ENCODE measurements around the gene BCOR.

The BCOR gene

GRCh38 chrX:40013266-40014195 is 84.2 kb downstream of the BCOR start:
- Histone ChIP-seq H3K4me1 (ENCODE audit: control insufficient read depth in 5 of 5, insufficient read depth in 5 of 5, low read length in 5 of 5) (peaks cover 4 to 56% (median 37%) of the 10 kb centered on the region in 5 donors), H3K4me3 (ENCODE audit: low read depth in 1 of 5, low read length in 5 of 5) (peak overlapping the region in 4 of 5 donors; percentile 50 to 61 (median 54)), H3K36me3 (ENCODE audit: control insufficient read depth in 5 of 5, insufficient read depth in 5 of 5, low read length in 5 of 5) (no peaks in the 10 kb centered on the region), H3K27ac (ENCODE audit: low read depth, low read length) (peak overlapping the region; percentile 74), H3K9ac (ENCODE audit: low read length in 5 of 5) (peak overlapping the region in 4 of 5 donors; percentile 50 to 69 (median 64)), H3K27me3 (ENCODE audit: control insufficient read depth in 5 of 5, insufficient read depth in 4 of 5, low read length in 5 of 5) (peaks cover 10 to 47% (median 21%) of the 10 kb centered on the region in 5 donors), H3K9me3 (ENCODE audit: control insufficient read depth in 5 of 5, low read length in 5 of 5) (peaks cover 0 to 15% (median 10%) of the 10 kb centered on the region in 5 donors)

DNA sequence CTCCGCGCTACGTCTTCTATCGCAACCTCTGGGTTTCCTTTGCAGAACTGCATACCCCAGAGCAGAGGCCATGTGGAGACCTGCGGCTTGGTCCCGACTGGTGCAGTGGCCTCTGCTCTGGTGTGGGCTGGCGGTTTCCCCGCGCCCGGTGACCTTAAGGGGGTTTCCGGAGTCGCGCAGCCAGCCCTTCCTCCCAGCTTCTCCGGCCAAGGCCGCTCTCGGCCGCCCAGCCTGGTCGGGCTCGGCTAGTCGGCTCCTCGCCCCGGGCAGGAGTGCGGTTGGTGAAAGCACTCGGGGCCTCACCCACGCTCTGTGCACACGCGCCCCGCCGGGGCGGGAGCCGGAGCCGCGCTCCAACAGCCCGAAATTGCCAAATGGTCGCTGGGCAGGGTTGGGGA is 84.9 kb downstream of the BCOR start:
- Histone ChIP-seq H3K4me3 (ENCODE audit: low read depth in 1 of 5, low read length in 5 of 5) (peak overlapping the region; percentile 23 to 54 (median 54)), H3K36me3 (ENCODE audit: control insufficient read depth in 5 of 5, insufficient read depth in 5 of 5, low read length in 5 of 5) (no peaks in the 10 kb centered on the region), H3K27me3 (ENCODE audit: control insufficient read depth in 5 of 5, insufficient read depth in 4 of 5, low read length in 5 of 5) (peaks cover 10 to 52% (median 26%) of the 10 kb centered on the region in 5 donors), H3K9ac (ENCODE audit: low read length in 5 of 5) (peak overlapping the region in 4 of 5 donors; percentile 39 to 69 (median 58)), H3K27ac (ENCODE audit: low read depth, low read length) (peak overlapping the region; percentile 74), H3K4me1 (ENCODE audit: control insufficient read depth in 5 of 5, insufficient read depth in 5 of 5, low read length in 5 of 5) (peaks cover 4 to 63% (median 42%) of the 10 kb centered on the region in 5 donors), H3K9me3 (ENCODE audit: control insufficient read depth in 5 of 5, low read length in 5 of 5) (peaks cover 0 to 15% (median 10%) of the 10 kb centered on the region in 5 donors)

DNA sequence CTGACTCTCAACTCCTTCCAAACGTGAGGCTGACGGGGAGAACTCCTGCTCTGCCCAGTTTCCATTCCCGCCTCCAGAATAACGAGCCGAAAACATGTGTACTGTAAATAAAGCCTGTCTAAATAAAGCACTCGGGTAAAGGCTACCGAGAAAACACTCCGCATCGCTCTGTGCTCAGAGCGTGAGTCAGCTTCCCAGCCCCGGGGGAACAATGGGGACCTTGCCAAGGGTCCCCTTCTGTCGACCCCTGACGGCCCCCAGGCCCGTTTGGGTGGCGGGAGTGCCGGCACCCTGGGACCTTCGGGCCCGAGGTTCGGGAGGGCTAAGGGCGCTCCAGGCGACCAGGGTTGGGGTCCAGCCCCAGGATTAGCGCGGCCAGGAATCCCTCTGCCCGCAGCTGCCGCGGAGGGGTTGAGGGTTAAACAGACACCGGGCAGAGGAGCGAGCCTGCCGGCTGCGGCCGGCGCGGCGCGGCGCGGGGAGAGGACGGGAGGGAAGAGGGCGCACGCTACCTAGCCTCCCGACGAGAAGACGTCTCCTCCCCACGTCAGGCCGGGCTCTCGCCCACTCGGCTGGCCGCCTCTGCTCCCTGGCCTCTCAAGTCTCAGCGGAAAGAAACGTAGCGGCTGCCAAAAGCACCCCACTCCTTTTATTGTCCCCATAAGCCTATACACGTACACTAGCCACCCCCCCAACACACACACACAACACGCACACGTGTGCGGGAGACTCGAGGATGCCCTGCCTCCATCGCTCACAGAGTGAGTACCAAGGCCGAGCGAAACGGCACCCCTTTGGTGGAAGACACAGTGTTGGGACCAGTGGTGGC is 85.5 kb downstream of the BCOR start:
- Histone ChIP-seq H3K4me3 (ENCODE audit: low read depth in 1 of 5, low read length in 5 of 5) (peak overlapping the region; percentile 23 to 54 (median 50)), H3K9me3 (ENCODE audit: control insufficient read depth in 5 of 5, low read length in 5 of 5) (peaks cover 0 to 15% (median 10%) of the 10 kb centered on the region in 5 donors), H3K27me3 (ENCODE audit: control insufficient read depth in 5 of 5, insufficient read depth in 4 of 5, low read length in 5 of 5) (peaks cover 10 to 58% (median 31%) of the 10 kb centered on the region in 5 donors), H3K36me3 (ENCODE audit: control insufficient read depth in 5 of 5, insufficient read depth in 5 of 5, low read length in 5 of 5) (no peaks in the 10 kb centered on the region), H3K9ac (ENCODE audit: low read length in 5 of 5) (peak overlapping the region in 4 of 5 donors; percentile 33 to 65 (median 50)), H3K27ac (ENCODE audit: low read depth, low read length) (peak overlapping the region; percentile 74), H3K4me1 (ENCODE audit: control insufficient read depth in 5 of 5, insufficient read depth in 5 of 5, low read length in 5 of 5) (peaks cover 4 to 63% (median 45%) of the 10 kb centered on the region in 5 donors)

- H3K4me1 ChIP-seq (ENCODE audit: control insufficient read depth in 5 of 5, insufficient read depth in 5 of 5, low read length in 5 of 5), result peaks cover 4 to 65% (median 49%) of the 10 kb centered on the region in 5 donors
- peaks cover 10 to 66% (median 38%) of the 10 kb centered on the region in 5 donors for H3K27me3 ChIP-seq (ENCODE audit: control insufficient read depth in 5 of 5, insufficient read depth in 4 of 5, low read length in 5 of 5)
- H3K27ac ChIP-seq (ENCODE audit: low read depth, low read length), result peak overlapping the region; percentile 74
- no peak overlapping the region for H3K9ac ChIP-seq (ENCODE audit: low read length in 5 of 5)
- no peaks in the 10 kb centered on the region for H3K36me3 ChIP-seq (ENCODE audit: control insufficient read depth in 5 of 5, insufficient read depth in 5 of 5, low read length in 5 of 5)
- H3K4me3 ChIP-seq (ENCODE audit: low read depth in 1 of 5, low read length in 5 of 5), result peak overlapping the region in 1 of 5 donors; percentile 35
- H3K9me3 ChIP-seq (ENCODE audit: control insufficient read depth in 5 of 5, low read length in 5 of 5), result peaks cover 0 to 10% (median 4%) of the 10 kb centered on the region in 5 donors
Measured at GRCh38 chrX:40011322-40012038, 86.3 kb downstream of the BCOR start.

GRCh38 chrX:40010550-40011321 is 87.0 kb downstream of the BCOR start:
- Histone ChIP-seq H3K36me3 (ENCODE audit: control insufficient read depth in 5 of 5, insufficient read depth in 5 of 5, low read length in 5 of 5) (no peaks in the 10 kb centered on the region), H3K27me3 (ENCODE audit: control insufficient read depth in 5 of 5, insufficient read depth in 4 of 5, low read length in 5 of 5) (peaks cover 10 to 67% (median 44%) of the 10 kb centered on the region in 5 donors), H3K4me1 (ENCODE audit: control insufficient read depth in 5 of 5, insufficient read depth in 5 of 5, low read length in 5 of 5) (peaks cover 4 to 73% (median 56%) of the 10 kb centered on the region in 5 donors), H3K4me3 (ENCODE audit: low read depth in 1 of 5, low read length in 5 of 5) (peak overlapping the region in 1 of 5 donors; percentile 10), H3K27ac (ENCODE audit: low read depth, low read length) (no peak overlapping the region), H3K9ac (ENCODE audit: low read length in 5 of 5) (no peak overlapping the region), H3K9me3 (ENCODE audit: control insufficient read depth in 5 of 5, low read length in 5 of 5) (peaks cover 0 to 9% (median 0%) of the 10 kb centered on the region in 5 donors)

DNA sequence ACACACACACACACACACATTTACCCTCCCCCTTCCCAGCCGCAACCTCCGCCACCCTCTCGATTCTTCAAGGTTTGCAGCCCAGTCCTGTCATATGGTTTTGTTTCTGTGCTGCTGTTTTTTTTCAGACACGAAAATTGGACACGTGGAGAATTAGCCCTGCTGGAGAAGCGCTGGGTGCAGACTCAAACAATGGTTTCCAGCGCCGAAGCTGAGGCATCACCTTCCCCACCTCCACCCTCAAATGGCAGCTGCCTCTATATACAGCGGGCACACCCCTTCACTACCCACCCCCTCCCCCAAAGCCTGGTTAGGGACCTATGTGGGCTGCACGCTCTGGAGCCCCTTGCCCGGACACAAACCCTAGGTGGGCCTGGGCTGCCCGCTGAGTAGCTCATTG is 87.9 kb downstream of the BCOR start:
- peaks cover 4 to 77% (median 61%) of the 10 kb centered on the region in 5 donors for H3K4me1 ChIP-seq (ENCODE audit: control insufficient read depth in 5 of 5, insufficient read depth in 5 of 5, low read length in 5 of 5)
- H3K9me3 ChIP-seq (ENCODE audit: control insufficient read depth in 5 of 5, low read length in 5 of 5), result peaks cover 0 to 8% (median 0%) of the 10 kb centered on the region in 5 donors

DNA sequence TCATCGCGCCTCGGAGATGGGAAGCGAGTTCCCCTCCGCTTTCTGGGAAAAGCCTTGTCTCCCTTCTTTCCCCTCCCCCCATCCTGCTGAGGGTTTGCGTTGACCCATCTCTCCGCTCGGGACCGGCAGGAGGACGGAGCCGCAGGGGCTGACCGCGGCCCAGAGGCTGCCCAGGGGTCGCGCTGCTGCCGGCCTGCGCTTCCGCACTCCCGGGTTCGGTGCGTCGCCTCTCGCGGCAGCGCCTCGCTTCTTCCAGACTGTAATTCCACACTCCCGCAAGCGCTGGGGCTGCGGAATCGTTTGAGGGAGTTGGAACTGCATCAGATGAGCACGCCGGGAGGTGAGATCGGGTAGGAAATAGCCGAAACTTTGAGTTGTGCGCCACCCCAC is 88.3 kb downstream of the BCOR start:
- H3K27me3 ChIP-seq (ENCODE audit: control insufficient read depth in 5 of 5, insufficient read depth in 4 of 5, low read length in 5 of 5), result peaks cover 10 to 71% (median 45%) of the 10 kb centered on the region in 5 donors
- peaks cover 0 to 8% (median 0%) of the 10 kb centered on the region in 5 donors for H3K9me3 ChIP-seq (ENCODE audit: control insufficient read depth in 5 of 5, low read length in 5 of 5)
- H3K4me3 ChIP-seq (ENCODE audit: low read depth in 1 of 5, low read length in 5 of 5), result peak overlapping the region in 4 of 5 donors; percentile 2 to 49 (median 20)
- peaks cover 4 to 77% (median 61%) of the 10 kb centered on the region in 5 donors for H3K4me1 ChIP-seq (ENCODE audit: control insufficient read depth in 5 of 5, insufficient read depth in 5 of 5, low read length in 5 of 5)
- H3K9ac ChIP-seq (ENCODE audit: low read length in 5 of 5), result no peak overlapping the region
- no peaks in the 10 kb centered on the region for H3K36me3 ChIP-seq (ENCODE audit: control insufficient read depth in 5 of 5, insufficient read depth in 5 of 5, low read length in 5 of 5)
- no peak overlapping the region for H3K27ac ChIP-seq (ENCODE audit: low read depth, low read length)

More for the DNA sequence above, 87.9 kb downstream of the BCOR start:
- no peaks in the 10 kb centered on the region for H3K36me3 ChIP-seq (ENCODE audit: control insufficient read depth in 5 of 5, insufficient read depth in 5 of 5, low read length in 5 of 5)
- peak overlapping the region in 2 of 5 donors; percentile 31 to 49 for H3K4me3 ChIP-seq (ENCODE audit: low read depth in 1 of 5, low read length in 5 of 5)
- peaks cover 10 to 68% (median 45%) of the 10 kb centered on the region in 5 donors for H3K27me3 ChIP-seq (ENCODE audit: control insufficient read depth in 5 of 5, insufficient read depth in 4 of 5, low read length in 5 of 5)
- no peak overlapping the region for H3K9ac ChIP-seq (ENCODE audit: low read length in 5 of 5)
- H3K27ac ChIP-seq (ENCODE audit: low read depth, low read length), result no peak overlapping the region

- Histone ChIP-seq H3K4me3 (ENCODE audit: low read depth in 1 of 5, low read length in 5 of 5) (peak overlapping the region in 4 of 5 donors; percentile 2 to 49 (median 20)), H3K36me3 (ENCODE audit: control insufficient read depth in 5 of 5, insufficient read depth in 5 of 5, low read length in 5 of 5) (no peaks in the 10 kb centered on the region), H3K27ac (ENCODE audit: low read depth, low read length) (no peak overlapping the region), H3K9ac (ENCODE audit: low read length in 5 of 5) (no peak overlapping the region), H3K9me3 (ENCODE audit: control insufficient read depth in 5 of 5, low read length in 5 of 5) (peaks cover 0 to 8% (median 0%) of the 10 kb centered on the region in 5 donors), H3K4me1 (ENCODE audit: control insufficient read depth in 5 of 5, insufficient read depth in 5 of 5, low read length in 5 of 5) (peaks cover 4 to 73% (median 64%) of the 10 kb centered on the region in 5 donors), H3K27me3 (ENCODE audit: control insufficient read depth in 5 of 5, insufficient read depth in 4 of 5, low read length in 5 of 5) (peaks cover 10 to 76% (median 45%) of the 10 kb centered on the region in 5 donors)
Measured at GRCh38 chrX:40008791-40009461, 88.8 kb downstream of the BCOR start.

Measured in subcutaneous abdominal adipose tissue (tissue), 5 donors.